GM13976 (cell line): ENCODE results near the gene ACTR2.
"Not testable (repeated sequence)": the region's sequence is repeated elsewhere in the genome, so short reads cannot be mapped to it uniquely, and the experiment has no call there.

Source experiments
- DNase-seq: peaks from one replicate; pipeline ENCODE4 v3.0.0; 2012; ENCODE audit warnings: low spot score
- in situ Hi-C: fragments of 300-500 bp; cut with MboI; formaldehyde crosslinking; loops from one replicate; pipeline ENCODE4 v1.12.0; 2022; ENCODE audit warnings: low sequenced_read_pairs, mixed read lengths, inconsistent platforms; ENCODE audit not compliant: unreplicated experiment
- TF ChIP-seq, protein P1 (sequence below): IDR thresholded peaks from 2 replicates; pipeline ENCODE4 v1.5.1; 2012; ENCODE audit warnings: borderline replicate concordance, mild to moderate bottlenecking; ENCODE audit not compliant: insufficient read depth; ENCODE audit errors: extremely low read depth, missing control alignments, control extremely low read depth

The ACTR2 gene

DNA sequence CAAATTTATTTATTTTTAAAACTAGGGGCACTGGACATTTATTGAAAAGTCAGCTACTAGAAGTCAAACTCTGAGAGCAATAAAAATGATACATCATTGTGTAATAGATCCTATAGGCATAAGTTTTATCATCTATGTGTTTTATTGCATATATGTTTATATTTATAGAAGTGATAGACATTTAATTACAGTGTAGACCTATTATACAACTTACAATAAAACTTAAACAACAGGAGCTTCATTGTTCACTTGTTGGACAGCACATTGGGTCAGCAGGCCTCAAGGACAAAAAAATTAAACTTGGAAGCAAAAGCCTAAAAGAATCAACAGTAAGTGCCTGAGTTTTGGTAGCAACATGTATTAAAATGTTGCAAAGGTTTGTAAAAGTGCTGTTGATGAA lies 15.0 kb upstream of the ACTR2 start:
- in situ Hi-C loops = no loop called here
- DNase-seq = no peak
- TF ChIP-seq, protein P1, sequence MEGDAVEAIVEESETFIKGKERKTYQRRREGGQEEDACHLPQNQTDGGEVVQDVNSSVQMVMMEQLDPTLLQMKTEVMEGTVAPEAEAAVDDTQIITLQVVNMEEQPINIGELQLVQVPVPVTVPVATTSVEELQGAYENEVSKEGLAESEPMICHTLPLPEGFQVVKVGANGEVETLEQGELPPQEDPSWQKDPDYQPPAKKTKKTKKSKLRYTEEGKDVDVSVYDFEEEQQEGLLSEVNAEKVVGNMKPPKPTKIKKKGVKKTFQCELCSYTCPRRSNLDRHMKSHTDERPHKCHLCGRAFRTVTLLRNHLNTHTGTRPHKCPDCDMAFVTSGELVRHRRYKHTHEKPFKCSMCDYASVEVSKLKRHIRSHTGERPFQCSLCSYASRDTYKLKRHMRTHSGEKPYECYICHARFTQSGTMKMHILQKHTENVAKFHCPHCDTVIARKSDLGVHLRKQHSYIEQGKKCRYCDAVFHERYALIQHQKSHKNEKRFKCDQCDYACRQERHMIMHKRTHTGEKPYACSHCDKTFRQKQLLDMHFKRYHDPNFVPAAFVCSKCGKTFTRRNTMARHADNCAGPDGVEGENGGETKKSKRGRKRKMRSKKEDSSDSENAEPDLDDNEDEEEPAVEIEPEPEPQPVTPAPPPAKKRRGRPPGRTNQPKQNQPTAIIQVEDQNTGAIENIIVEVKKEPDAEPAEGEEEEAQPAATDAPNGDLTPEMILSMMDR = no peak

DNA sequence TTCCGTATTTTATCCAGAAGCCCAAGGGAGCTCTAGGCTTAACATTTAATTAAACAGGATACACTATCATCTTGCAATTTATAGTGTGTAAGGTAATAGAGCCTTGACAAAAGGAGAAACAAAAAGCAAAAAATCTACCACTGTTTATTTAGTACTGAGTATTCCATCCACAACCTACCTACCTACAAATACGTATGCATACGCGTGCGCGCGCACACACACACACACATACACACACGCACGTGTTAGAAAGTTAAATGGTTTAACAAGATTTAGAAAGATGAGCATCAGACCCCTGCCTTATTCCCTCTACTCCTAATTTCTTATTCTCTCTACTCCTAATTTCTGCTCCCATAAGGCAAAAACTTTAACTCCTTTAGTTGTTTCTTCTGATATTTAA lies 14.6 kb upstream of the ACTR2 start:
- in situ Hi-C loops = no loop called here

DNA sequence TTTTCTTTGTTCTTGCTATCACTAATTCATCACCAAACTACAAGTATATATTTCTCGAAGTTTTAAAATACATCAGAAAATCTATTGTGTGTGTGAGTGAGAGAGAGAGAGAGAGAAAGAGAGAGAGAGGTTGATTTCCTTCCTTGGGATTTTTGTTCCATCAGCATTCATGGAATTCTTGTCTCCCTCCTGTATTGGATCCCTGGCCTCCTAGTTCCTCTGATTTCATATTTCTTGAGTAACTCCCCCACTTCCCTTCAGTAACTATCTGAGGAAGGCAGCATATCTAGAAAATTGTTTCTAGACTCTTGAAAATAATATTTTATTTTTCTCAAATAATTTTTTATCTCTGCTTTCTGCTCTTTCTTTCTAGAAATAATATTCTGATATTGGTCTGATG lies 13.3 kb upstream of the ACTR2 start:
- in situ Hi-C loops = no loop called here
- no peak for DNase-seq
- TF ChIP-seq, protein P1 = no peak

More for the DNA sequence above, 14.6 kb upstream of the ACTR2 start:
- no peak for DNase-seq
- TF ChIP-seq, protein P1 = no peak

DNA sequence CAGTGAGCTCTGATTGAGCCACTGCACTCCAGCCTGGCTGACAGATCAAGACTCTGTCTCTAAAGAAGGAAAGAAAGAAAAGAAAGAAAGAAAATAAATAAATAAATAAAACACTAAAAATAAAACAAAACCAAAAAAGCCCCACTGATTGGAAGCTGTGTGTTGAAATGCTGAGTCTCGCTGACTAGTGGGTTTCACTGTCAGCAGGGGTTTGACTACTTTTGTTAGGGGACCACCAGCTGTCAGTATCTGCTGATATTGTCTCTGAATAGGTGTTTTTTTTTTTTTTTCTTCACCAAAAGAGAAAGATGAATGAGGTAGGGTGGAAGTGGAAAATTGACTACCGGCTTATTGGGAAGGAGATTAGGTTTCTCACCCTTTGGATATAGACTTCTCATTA lies 12.8 kb upstream of the ACTR2 start:
- in situ Hi-C loops = no loop called here
- TF ChIP-seq, protein P1 = no peak

DNA sequence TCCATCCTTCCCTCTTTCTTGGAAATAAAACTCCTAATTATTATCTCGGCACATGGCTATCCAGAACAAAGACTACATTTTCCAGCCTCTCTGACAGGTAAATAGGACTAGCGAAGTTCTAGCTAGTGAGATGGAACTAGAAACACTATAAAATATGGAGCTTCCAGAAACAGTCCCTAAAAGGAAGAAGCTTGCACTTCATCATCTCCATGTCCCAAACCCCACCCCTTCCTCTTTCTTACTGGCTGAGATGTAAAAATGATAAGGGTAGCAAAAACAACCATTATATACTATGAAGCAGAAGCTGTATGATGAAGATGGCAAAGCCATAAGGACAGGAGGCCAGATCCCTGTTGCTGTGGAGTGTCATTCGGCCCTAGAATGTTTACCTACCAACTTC lies 11.7 kb upstream of the ACTR2 start:
- TF ChIP-seq, protein P1 = no peak
- in situ Hi-C loops = no loop called here
- DNase-seq = no peak

More for the DNA sequence above, 12.8 kb upstream of the ACTR2 start:
- DNase-seq = no peak

DNA sequence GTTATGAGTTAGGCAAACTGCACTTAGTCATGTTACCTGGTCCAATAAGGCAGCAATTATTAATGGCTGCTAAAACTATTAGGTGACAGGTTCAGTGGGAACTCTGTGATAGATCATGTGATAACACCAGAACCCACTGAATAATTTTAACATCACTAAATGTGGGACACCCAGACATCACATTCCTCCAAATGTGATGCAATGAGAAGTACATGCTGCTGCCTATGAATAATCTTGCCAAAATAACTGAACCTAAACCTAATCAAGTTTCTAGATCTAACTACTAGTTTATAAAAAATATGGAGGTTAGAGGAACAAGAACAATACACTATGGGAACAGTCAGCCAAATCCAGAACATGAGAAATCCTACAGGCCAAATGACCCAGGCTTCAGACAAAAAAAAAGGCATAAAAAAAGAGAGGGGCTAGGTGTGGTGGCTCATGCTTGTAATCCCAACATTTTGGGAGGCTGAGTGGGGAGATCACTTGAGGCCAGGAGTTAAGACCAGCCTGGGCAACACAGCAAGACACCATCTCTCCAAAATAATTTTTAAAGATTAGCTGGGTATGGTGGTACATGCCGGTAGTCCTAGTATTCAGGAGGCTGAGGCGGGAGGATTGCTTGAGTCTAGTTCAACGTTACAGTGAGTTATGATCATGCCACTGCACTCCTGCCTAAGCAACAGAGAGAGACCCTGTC lies 7.0 kb upstream of the ACTR2 start:
- TF ChIP-seq, protein P1 = no peak
- in situ Hi-C loops = no loop called here
- DNase-seq = no peak

DNA sequence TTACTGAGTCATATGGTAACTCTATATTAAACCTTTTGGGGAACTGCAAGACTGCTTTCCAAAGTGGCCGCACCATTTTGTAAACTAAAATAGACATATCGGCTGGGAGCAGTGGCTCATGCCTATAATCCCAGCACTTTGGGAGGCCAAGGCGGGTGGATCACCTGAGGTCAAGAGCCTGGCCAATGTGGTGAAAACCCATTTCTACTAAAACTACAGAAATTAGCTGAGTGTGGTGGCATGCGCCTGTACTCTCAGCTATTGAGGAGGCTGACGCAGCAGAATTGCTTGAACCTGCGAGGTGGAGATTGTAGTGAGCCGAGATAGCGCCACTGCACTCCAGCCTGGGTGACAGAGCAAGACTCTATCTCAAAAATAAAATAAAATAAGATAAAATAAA lies 6.4 kb upstream of the ACTR2 start:
- DNase-seq, in situ Hi-C loops: not testable (repeated sequence)
